ENCODE results near the gene SCN1B. TPM values are rescaled to one million over a fixed set of nuclear protein-coding genes. Genes with fewer than 3 reads are reported as not detected.
"Not testable (repeated sequence)": the region's sequence is repeated elsewhere in the genome, so short reads cannot be mapped to it uniquely, and the experiment has no call there.

SCN1B gene
- total RNA-seq, 2 experiments from 2014 or later: 0.63 to 0.90 TPM

DNA sequence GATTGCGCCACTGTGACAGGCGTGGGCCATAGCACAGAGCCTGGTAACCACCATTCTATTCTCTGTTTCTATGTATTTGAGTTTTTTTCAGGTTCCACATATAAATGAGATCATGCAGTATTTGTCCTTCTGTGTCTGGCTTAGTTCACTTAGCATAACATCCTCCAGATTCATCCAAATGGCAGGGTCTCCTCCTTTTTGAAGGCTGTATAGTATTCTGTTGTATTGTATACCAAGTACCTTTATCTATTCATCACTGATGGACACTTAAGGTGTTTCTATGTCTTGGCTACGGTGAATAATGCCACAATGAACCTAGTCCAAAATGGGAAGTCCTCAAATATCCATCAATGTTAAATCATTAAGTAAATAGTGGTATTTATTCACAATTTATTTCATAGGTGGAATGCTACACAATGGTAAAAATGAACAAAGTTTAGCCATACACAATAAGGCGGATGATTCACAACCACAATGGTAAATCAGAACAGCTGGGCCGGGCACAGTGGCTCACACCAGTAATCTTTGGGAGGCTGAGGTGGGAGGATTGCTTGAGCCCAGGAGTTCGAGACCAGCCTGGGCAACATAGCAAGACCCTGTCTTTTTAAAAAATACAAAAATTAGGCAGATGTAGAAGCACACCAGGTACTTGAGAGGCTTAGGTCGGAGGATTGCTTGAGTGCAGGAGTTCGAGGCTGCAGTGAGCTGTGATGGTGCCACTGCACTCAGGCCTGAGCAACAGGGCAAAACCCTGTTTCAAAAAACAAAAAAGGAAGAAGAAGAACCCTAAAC is 38.5 kb upstream of the SCN1B start:
- H3K4me1 Mint-ChIP-seq (ENCODE audit: low read depth): peaks cover 36% of the 10 kb centered on the region
- TF ChIP-seq, protein P1, sequence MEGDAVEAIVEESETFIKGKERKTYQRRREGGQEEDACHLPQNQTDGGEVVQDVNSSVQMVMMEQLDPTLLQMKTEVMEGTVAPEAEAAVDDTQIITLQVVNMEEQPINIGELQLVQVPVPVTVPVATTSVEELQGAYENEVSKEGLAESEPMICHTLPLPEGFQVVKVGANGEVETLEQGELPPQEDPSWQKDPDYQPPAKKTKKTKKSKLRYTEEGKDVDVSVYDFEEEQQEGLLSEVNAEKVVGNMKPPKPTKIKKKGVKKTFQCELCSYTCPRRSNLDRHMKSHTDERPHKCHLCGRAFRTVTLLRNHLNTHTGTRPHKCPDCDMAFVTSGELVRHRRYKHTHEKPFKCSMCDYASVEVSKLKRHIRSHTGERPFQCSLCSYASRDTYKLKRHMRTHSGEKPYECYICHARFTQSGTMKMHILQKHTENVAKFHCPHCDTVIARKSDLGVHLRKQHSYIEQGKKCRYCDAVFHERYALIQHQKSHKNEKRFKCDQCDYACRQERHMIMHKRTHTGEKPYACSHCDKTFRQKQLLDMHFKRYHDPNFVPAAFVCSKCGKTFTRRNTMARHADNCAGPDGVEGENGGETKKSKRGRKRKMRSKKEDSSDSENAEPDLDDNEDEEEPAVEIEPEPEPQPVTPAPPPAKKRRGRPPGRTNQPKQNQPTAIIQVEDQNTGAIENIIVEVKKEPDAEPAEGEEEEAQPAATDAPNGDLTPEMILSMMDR (IDR thresholded peaks at IDR 0.05): no peak
- peak overlapping the region; percentile 13 for H3K27ac Mint-ChIP-seq
- H3K27me3 Mint-ChIP-seq: no peaks in the 10 kb centered on the region
- H3K9me3 Mint-ChIP-seq: no peaks in the 10 kb centered on the region
- no peak for ATAC-seq
- H3K36me3 Mint-ChIP-seq (ENCODE audit: low read depth): no peaks in the 10 kb centered on the region
- DNase-seq: no peak
- POLR2A ChIA-PET: interaction anchor here (0.7 to 2.9 kb wide), 4 partner anchors 8 to 21 kb away, joined by 3 to 9 read pairs (median 3); partner anchors contain the start of gene GRAMD1A
- no peak overlapping the region for H3K4me3 Mint-ChIP-seq
- CTCF ChIA-PET: interaction anchor here (0.7 to 2.6 kb wide), 6 partner anchors 11 to 21 kb away, joined by 3 to 11 read pairs (median 4); no protein-coding TSS in a partner anchor
- intact Hi-C loops (cut with micrococcal nuclease): no loop called here

DNA sequence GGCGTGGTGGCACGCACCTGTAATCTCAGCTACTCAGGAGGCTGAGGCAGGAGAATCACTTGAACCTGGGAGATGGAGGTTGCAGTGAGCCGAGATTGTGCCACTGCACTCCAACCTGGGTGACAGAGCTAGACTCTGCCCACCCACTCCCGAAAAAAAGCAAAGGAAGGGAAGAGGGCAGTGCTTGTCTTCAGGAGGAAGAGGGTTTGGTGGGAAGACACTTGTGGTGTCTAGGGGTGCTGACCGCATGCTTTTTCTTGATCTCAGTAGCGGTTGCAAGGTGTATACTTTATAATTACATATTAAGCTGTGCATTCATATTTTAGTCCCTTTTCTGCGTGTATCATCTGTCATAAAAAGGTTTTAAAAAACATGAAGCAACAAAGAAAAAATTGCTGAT is 37.7 kb upstream of the SCN1B start:
- intact Hi-C loops (cut with micrococcal nuclease); H3K27ac Mint-ChIP-seq; ATAC-seq; DNase-seq; H3K27me3 Mint-ChIP-seq; H3K4me3 Mint-ChIP-seq; H3K9me3 Mint-ChIP-seq; H3K36me3 Mint-ChIP-seq (ENCODE audit: low read depth): not testable (repeated sequence)
- ChIA-PET POLR2A (interaction anchor here (1.0 to 1.2 kb wide), 2 partner anchors 7 to 9 kb away, joined by 3 read pairs; partner anchors contain the start of gene GRAMD1A), CTCF (interaction anchor here (0.7 to 1.5 kb wide), 4 partner anchors 12 to 21 kb away, joined by 3 to 4 read pairs (median 4); no protein-coding TSS in a partner anchor)
- H3K4me1 Mint-ChIP-seq (ENCODE audit: low read depth): peaks cover 42% of the 10 kb centered on the region

DNA sequence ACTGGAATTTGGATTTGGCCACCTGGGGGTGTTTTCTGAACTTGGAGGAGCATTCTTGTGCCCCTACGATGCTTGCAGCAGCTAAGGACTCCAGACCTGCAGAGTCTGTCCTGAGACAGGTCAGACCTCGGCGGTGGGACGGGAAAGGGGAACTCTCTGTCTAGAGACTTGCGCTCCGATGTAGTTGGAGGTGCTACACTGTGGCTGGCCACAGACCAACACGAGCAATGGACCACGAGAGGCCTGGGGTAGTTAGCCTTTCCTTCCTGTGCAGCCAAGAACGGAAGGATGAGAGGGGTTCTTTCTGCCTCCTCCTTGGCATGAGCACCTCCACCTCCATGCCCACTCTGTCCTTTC is 36.0 kb upstream of the SCN1B start:
- ChIA-PET CTCF (interaction anchor here (2.5 kb wide), 1 partner anchor 50 kb away, joined by 7 read pairs; no protein-coding TSS in a partner anchor), POLR2A (interaction anchor here (1.3 kb wide), 1 partner anchor 18 kb away, joined by 3 read pairs; no protein-coding TSS in a partner anchor)
- ATAC-seq (no peak), DNase-seq (no peak)
- intact Hi-C loops (cut with micrococcal nuclease): no loop called here
- H3K27me3 Mint-ChIP-seq: no peaks in the 10 kb centered on the region
- no peak overlapping the region for H3K4me3 Mint-ChIP-seq
- peaks cover 45% of the 10 kb centered on the region for H3K4me1 Mint-ChIP-seq (ENCODE audit: low read depth)
- TF ChIP-seq, protein P1 (IDR thresholded peaks at IDR 0.05): no peak
- H3K27ac Mint-ChIP-seq: no peak overlapping the region
- H3K36me3 Mint-ChIP-seq (ENCODE audit: low read depth): peaks cover 2% of the 10 kb centered on the region
- no peaks in the 10 kb centered on the region for H3K9me3 Mint-ChIP-seq

DNA sequence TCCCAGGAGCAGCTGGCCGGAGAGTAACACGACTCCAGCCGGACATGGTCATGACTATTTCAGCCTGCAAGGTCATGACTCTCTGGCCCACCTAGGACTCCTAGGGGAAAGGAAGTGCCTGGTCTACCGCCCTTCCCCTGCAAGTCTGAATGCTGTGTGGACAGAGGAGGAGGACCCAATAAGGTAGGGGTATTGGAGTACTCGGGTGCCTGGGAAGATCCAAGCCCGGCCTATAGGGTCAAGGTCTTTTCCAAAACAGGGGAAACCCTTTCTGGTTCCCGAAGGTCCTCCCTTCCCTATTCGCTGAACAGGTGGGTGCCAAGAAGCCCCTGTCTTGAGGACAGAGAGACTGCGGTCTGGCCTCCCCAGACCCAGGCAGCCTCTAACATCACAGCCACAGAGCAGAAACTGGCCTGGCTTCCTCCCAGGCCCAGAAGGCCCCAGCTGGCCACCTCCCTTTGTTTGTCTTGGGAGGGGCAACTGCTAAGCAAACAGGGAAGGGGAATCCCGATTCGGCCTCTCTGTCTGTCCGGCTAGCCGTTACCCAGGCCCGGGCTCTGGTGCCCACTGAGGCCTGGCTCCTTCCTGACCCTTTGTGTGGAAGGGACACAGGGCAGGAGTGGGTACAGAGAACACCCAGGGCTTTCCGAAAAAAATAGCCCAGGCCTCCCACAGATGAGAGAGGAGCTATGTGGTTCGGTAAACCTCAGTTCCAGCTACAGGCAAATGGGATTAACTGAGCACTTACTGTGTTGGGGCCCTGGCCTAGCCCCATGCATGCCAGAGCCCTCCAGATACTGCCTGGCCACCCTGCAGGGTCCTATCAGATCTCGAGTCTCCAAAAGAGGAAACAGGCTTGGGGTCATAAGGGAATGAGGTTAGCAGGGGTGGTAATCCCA is 35.4 kb upstream of the SCN1B start:
- TF ChIP-seq, protein P1 (IDR thresholded peaks at IDR 0.05): no peak
- no peaks in the 10 kb centered on the region for H3K9me3 Mint-ChIP-seq
- ChIA-PET POLR2A (interaction anchor here (1.3 to 2.5 kb wide), 3 partner anchors 13 to 19 kb away, joined by 3 to 7 read pairs (median 3); no protein-coding TSS in a partner anchor), CTCF (interaction anchor here (0.6 to 2.5 kb wide), 3 partner anchors 9 to 50 kb away, joined by 3 to 7 read pairs (median 5); no protein-coding TSS in a partner anchor)
- H3K27me3 Mint-ChIP-seq: no peaks in the 10 kb centered on the region
- H3K36me3 Mint-ChIP-seq (ENCODE audit: low read depth): peaks cover 2% of the 10 kb centered on the region
- H3K27ac Mint-ChIP-seq: no peak overlapping the region
- H3K4me3 Mint-ChIP-seq: no peak overlapping the region
- no peak for ATAC-seq
- H3K4me1 Mint-ChIP-seq (ENCODE audit: low read depth): peaks cover 46% of the 10 kb centered on the region
- intact Hi-C loops (cut with micrococcal nuclease): no loop called here
- no peak for DNase-seq

DNA sequence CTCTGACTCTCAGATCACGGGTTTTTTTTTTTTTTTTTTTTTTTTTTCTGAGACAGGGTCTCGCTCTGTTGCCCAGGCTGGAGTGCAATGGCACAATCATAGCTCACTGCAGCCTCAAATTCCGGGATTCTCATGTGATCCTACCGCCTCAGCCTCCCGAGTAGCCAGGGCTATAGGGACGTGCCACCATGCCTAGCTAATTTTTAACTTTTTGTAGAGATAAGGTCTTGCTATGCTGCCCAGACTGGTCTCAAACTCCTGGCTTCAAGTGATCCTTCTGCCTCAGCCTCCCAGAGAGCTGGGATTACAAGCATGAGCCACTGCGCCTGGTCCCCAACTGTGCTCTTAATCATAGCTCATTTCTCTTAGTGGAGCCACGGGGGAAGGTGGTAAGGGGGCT is 34.7 kb upstream of the SCN1B start:
- CTCF ChIA-PET: interaction anchor here (0.6 to 2.5 kb wide), 4 partner anchors 10 to 49 kb away, joined by 3 to 7 read pairs (median 4); no protein-coding TSS in a partner anchor
- intact Hi-C loops (cut with micrococcal nuclease): no loop called here
- DNase-seq: no peak
- TF ChIP-seq, protein P1 (IDR thresholded peaks at IDR 0.05): no peak
- no peak for ATAC-seq
- Mint-ChIP-seq H3K27me3 (no peaks in the 10 kb centered on the region), H3K4me1 (ENCODE audit: low read depth) (peaks cover 39% of the 10 kb centered on the region), H3K27ac (peak overlapping the region; percentile 7), H3K36me3 (ENCODE audit: low read depth) (peaks cover 2% of the 10 kb centered on the region), H3K9me3 (no peaks in the 10 kb centered on the region), H3K4me3 (no peak overlapping the region)
- POLR2A ChIA-PET: interaction anchor here (1.3 to 2.5 kb wide), 3 partner anchors 8 to 19 kb away, joined by 3 to 7 read pairs (median 3); no protein-coding TSS in a partner anchor

Measured in activated CD8-positive, alpha-beta T cell treated with anti-CD3 and anti-CD28 coated beads for 36 hours (primary cell).